SHP77 (cell line): ENCODE results near the gene OR2A7.
"Not testable (repeated sequence)": the region's sequence is repeated elsewhere in the genome, so short reads cannot be mapped to it uniquely, and the experiment has no call there.

Source experiments
- DNase-seq, 2 experiments: peaks; one replicate each; lab custom pipeline; 2025; lab: John Stamatoyannopoulos, UW

The OR2A7 gene

DNA sequence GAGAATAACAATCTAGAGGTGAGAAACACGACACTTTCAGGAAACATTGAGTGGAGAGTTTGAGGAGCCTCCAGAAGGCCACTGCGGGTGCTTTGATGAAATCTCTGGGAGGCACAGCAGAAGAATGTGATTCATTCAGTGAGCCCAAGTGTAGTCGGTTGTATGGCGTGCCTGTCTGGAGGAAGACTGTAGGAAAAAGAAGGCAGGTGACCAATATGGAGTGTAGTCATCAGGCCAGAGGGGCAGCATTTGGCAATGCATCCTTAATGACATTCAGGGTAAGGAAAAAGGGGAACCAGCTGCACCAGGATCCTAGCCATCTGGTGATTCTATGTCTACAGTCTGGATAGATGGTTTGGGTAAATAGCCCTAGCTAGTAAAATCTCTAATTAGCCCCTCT is 12.3 kb downstream of the OR2A7 start:
- not testable (repeated sequence) for DNase-seq

DNA sequence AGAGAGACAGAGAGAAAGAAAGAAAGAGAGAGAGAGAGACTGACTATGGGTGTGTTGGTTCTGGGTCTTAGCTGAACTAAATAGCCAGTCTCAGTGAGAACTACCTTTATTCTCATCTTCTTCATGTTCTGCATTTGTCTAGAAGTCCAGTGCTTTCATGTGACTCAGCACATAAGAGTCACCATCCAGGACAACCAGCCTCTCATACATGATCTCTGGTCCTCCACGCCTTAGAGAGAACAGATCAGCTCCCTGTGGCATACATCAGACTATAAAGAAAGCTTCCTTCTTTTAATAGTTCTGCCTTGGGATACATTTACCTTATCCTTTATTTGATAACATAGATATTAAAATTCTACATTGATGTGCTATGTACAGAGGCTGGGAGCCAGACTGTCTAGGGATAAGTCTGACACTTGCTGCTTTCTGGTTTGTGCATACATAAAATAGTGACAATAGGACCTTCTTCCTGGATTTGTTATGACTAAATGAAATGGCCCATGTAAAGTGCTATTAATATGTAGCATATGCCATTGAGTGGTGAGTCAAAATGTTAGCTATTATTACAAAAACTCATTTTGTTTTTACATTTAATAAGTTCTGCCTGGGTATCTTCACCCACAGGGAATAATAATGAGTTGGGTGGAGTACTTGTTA is 16.8 kb downstream of the OR2A7 start:
- not testable (repeated sequence) for DNase-seq

DNA sequence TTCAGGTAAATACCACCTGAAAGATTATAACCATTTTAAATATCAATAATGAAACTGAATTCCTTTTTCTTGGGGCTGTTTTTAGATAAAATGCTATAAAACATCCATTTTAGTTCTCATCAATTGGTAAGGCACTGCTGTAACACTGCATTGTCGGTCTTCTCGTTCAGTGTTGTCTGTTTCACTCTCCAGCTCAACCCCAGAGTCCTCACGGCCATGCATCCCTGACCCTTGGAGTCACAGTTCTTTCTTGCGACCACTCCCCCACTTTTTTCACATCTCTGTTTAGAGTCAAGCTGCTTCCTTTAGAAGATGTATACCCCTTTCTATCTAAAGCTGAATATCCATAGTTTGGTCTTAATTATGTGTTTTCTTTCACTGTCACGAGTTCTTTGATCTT is 17.6 kb downstream of the OR2A7 start:
- DNase-seq, result not testable (repeated sequence)

DNA sequence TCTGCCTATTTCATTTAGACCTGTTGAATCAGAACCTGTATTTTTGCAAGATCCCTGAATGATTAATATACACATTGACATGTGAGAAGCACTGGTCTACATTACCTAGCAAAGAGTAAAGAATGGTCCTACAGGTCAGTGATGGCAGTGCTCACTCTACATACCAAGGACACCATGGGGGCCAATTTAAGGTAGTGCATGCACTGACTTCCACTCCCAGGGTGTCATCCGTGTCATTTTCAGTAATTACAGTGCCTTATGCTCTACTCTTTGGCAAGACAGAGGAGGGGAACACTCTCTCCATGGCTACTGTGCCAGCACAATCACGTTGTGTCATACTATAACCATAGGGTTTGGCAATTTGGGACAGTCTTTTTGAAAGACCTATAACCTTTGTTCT is 19.2 kb downstream of the OR2A7 start:
- not testable (repeated sequence) for DNase-seq

DNA sequence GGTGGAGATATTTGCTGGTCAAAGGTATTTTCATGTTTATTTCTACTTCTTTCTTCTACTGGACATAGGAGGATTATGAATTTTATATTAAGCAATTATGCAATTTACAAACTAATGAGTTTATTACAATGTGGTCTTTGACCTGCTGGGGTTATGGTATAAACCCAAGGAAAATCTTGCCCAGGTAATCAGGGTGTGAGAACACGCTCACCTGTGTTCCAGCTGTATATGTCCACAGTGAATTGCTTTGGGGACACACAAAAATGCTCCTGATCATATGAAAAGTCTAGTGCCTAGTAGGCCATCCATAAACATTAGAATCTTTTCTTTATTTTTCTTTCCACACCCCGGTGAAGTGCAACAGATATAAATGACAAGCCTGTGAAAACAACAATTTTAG is 25.2 kb downstream of the OR2A7 start, which contains the start of gene OR2A42:
Gene OR2A42, minus strand, starts transcription at position 241 of the 400 bp plus-strand sequence. CDS start 6,762 bp downstream, outside the sequence.
- not testable (repeated sequence) for DNase-seq

DNA sequence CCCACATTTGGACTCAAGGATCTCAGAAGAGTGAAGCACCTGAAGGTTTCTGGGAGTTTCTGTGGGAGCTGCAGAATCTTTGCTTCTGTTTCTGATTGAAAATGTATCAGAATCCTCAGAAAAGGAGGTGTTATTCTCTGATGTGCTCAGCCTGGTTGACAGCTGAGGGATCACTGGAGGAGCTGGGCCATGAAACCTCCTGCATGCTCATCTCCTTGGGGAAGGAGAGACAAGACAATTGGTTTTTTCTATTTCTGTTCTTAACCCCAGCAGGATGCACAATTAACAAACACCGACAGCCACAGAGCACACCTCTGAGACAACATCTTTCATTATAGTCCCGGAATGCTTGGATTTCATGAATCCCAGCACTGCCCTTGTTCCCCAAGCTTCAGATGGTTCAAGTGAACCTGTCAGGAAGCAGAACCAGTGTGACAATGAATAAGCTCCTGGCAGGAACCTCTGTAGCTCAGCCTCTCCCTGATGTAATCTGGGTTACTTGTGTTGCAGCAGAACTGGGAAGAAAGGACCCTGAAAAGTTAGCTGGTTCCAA is 26.0 kb downstream of the OR2A7 start:
- DNase-seq, result not testable (repeated sequence)

DNA sequence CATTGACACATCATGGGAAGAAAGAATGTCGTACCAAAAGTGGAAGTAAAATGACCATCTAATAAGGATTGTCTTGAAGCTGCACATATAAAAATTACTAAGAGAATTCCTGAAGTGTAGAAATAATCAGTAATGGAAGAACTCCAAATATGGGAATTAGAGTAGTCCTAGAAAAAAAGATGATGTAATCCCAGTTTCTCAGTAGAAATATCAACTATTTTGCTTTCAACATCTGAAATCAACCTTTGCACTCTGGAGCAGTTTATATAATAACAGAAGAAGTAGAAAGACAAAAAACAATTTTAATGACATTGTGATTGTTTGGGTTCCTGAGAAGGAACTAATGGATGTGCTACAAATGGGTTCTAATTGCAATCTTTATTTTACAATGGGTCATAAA is 31.6 kb downstream of the OR2A7 start:
- DNase-seq, result not testable (repeated sequence)

DNA sequence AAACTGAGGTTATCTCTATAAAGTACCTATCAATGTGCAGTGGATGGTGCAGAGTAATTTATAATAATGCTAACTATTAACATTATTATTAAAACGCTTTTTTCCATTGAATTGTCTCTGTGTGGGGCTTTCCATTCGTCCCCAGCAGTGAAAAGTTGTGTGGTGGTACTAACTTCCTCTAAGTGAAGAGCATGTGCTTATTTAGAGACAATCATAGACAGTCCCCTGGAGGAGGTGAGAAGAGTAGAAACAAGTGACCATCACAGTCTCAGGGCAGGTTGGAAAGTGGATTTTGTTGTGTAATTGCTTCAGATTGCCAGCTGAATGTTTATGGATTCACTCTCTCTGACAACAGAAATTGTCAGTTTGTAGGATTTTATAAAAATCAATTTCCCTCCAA is 33.6 kb downstream of the OR2A7 start:
- not testable (repeated sequence) for DNase-seq

DNA sequence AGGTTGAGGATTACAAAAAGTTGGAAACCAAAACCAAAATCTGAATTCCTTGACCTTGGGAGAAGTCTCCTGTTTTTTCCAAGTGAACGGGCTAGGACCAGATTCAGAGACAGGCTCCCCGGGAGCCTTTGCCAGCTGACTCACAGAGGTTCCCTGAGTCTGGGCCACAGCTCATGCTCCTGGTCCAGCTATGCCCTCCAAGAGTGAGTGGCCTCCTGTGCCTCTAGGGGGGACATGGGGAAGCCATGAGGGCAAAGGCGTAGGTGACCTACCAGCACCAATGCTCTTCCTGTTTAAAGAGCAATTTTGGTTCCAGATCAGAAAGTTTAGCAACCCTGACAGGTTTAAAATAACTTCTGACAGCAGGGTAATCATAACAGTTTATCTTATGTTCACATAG is 35.8 kb downstream of the OR2A7 start:
- DNase-seq, result not testable (repeated sequence)

DNA sequence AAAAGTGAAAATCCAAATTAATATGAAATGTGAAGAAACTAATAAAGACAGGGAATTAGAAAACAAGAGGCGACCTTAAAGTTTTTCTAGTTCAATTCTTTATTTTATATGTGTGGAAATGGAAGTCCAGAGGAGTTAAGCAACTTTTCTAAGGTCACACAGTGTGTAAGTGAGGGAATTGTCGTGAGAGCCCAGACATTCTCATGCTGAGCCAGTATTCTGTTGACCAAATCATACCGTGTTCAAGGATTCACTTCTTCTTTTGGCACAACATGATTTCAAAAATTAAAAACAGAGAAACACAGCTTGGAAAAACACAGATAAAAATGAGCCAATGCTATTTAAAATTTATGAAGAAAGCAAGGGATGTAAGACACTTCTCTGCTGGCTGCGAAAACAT is 37.7 kb downstream of the OR2A7 start:
- DNase-seq, result not testable (repeated sequence)

DNA sequence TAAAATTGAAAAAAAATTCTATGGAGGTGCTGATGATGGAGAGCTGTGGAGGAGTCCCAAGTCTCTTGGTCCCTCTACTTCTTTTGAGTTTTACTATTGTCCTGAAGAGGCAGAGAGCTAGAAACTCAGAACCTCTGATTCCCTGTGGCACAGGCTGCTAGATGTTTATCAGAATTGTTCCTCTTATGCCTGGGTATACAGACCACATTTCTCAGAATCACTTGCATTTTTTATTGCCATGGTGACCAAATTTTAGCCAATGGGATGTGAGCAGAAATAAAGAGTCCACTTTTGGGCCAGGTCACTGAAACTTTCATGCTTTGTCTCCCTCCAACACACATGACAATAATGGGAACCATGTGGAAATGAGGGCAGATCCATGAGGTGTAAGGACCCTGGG is 40.9 kb downstream of the OR2A7 start:
- DNase-seq, result not testable (repeated sequence)

DNA sequence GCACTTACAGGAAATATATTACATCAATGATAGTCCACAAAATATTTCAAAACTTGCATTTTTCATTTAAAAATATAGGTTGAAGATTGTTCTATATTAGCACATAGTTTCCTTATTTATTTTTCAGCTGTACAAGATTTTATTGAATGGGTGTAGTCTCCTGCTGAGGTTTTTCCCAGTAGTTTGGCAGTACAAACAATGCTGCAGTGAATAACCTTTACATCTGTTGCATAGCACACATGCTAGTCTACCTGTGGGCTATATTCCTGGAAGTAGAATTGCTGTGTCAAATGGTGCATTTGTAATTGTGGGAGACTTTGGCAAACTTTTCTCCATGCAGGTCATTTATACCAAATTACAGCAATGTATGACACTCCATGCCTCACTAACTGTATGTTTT is 44.1 kb downstream of the OR2A7 start:
- DNase-seq, result not testable (repeated sequence)

DNA sequence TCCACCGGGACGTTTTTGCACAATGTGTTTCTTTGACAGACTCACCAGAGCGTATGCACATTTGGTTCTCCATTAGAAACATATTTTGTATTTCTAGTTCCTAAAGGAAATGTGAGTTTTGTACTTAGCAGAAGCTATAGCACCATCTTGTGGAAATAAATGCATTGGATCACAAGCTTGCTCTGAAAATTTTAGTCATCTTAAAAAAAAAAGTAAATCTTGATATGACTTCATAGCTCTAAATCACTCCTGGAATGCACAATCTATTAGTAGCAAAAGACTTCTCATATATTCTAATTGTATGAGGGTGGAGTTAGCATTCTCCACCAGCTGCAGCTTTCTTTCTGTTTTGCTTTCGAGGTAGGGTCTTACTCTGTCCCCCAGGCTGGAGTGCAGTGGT is 45.4 kb downstream of the OR2A7 start:
- not testable (repeated sequence) for DNase-seq

DNA sequence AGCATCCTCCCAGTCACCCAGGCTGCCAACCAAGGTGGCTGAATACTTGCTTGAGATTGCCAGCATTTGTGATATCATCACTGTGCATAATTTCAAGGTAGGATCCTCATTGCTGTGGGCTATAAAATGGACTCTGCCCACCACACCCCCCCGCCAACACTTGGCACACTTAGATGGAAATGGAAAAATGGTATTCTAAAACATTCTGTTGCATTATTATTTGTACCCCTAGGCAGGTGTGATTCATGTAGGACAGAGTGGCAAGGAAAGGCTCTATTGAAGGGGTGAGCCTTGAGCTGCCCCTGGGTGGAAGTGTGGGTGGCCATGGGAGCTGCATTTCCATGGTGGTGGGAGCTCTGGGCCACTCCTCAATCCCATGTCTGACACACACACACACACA is 46.0 kb downstream of the OR2A7 start:
- not testable (repeated sequence) for DNase-seq

DNA sequence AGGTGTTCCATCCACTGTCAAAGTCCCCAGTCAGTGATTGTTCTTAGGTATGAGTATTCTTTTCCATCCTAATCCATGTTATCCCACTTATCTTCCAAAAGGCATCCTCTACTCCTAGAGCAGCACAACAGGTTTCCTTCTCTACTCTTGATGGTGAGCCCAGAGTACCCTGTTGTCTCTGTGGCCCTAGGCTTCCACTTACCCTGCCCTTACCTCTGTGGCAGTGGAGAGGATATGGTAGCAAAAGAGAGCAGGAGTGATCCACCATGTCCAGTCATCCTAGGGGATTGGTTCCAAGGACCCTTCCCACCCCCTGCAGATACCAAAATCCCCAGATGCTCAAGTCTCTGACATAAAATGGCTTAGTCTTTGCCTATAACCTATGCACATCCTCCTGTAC is 47.4 kb downstream of the OR2A7 start:
- DNase-seq, result not testable (repeated sequence)
